ENCODE results near the gene SYNE2. TPM values are rescaled to one million over a fixed set of nuclear protein-coding genes. Genes with fewer than 3 reads are reported as not detected.
"Not testable (repeated sequence)": the region's sequence is repeated elsewhere in the genome, so short reads cannot be mapped to it uniquely, and the experiment has no call there.

The SYNE2 gene
- polyA plus RNA-seq, 1 donor = 158 TPM

GRCh38 chr14:64118892-64119291 lies 266.1 kb downstream of the SYNE2 start:
- DNase-seq = no peak

- no peak for DNase-seq
Observed at GRCh38 chr14:64119500-64119899, 266.7 kb downstream of the SYNE2 start.

GRCh38 chr14:64119980-64120379 lies 267.2 kb downstream of the SYNE2 start:
- no peak for DNase-seq

GRCh38 chr14:64123241-64123822 lies 270.5 kb downstream of the SYNE2 start:
- no peak for DNase-seq

- DNase-seq = no peak
Observed at GRCh38 chr14:64125270-64125669, 272.5 kb downstream of the SYNE2 start.

GRCh38 chr14:64126548-64126947 lies 273.7 kb downstream of the SYNE2 start:
- no peak for DNase-seq

GRCh38 chr14:64137657-64138290 lies 285.0 kb downstream of the SYNE2 start:
- DNase-seq = no peak

- DNase-seq = no peak
Observed at GRCh38 chr14:64147126-64147790, 294.5 kb downstream of the SYNE2 start.

GRCh38 chr14:64149921-64150320 lies 297.1 kb downstream of the SYNE2 start:
- no peak for DNase-seq

- DNase-seq = no peak
Observed at GRCh38 chr14:64158608-64159007, 305.8 kb downstream of the SYNE2 start.

GRCh38 chr14:64159588-64159987 lies 306.8 kb downstream of the SYNE2 start:
- no peak for DNase-seq

GRCh38 chr14:64170181-64170580 lies 317.4 kb downstream of the SYNE2 start:
- DNase-seq = no peak

GRCh38 chr14:64174922-64175782 lies 322.3 kb downstream of the SYNE2 start:
- no peak for DNase-seq

GRCh38 chr14:64176330-64176729 lies 323.5 kb downstream of the SYNE2 start:
- no peak for DNase-seq

GRCh38 chr14:64178814-64179213 lies 326.0 kb downstream of the SYNE2 start:
- DNase-seq = no peak

- DNase-seq = not testable (repeated sequence)
Observed at GRCh38 chr14:64182908-64183307, 330.1 kb downstream of the SYNE2 start.

- DNase-seq = no peak
Observed at GRCh38 chr14:64184103-64184729, 331.4 kb downstream of the SYNE2 start.

- no peak for DNase-seq
Observed at GRCh38 chr14:64185184-64185583, 332.4 kb downstream of the SYNE2 start.

GRCh38 chr14:64186231-64187129 lies 333.7 kb downstream of the SYNE2 start:
- no peak for DNase-seq

GRCh38 chr14:64187331-64187730 lies 334.5 kb downstream of the SYNE2 start:
- no peak for DNase-seq

GRCh38 chr14:64190974-64191502 lies 338.2 kb downstream of the SYNE2 start:
- no peak for DNase-seq

Measured in left kidney (tissue), 2 donors.